Gastroesophageal sphincter (tissue), 4 donors: ENCODE results near the gene BABAM2. TPM values are rescaled to one million over a fixed set of nuclear protein-coding genes. Genes with fewer than 3 reads are reported as not detected.
"Not testable (repeated sequence)": the region's sequence is repeated elsewhere in the genome, so short reads cannot be mapped to it uniquely, and the experiment has no call there.

Experiments
- ATAC-seq: fragments of 150-250 bp; one replicate; pipeline ENCODE4 v1.9.1; 2016; ENCODE audit warnings: mild to moderate bottlenecking, moderate library complexity
- H3K27ac ChIP-seq, 4 donors: fragments of 200-600 bp; sonication (generic) in 3 of 4; 1 replicate in 3 of 4; 2 replicates in 1 of 4; pipeline ENCODE4 v1.5.1; 2016 to 2019
- H3K27me3 ChIP-seq: fragments of 200-600 bp; sonication (generic); one replicate; pipeline ENCODE4 v1.5.1; 2019
- H3K36me3 ChIP-seq, 2 donors: fragments of 200-600 bp; sonication (generic); one replicate each; pipeline ENCODE4 v1.5.1; 2019; ENCODE audit warnings: control low read depth in 1 of 2
- H3K4me1 ChIP-seq, 3 donors: fragments of 200-600 bp; sonication (generic); 1 replicate in 2 of 3; 2 replicates in 1 of 3; pipeline ENCODE4 v1.5.1; 2016 to 2019; ENCODE audit warnings: control low read depth in 2 of 3
- H3K4me3 ChIP-seq, 2 donors: fragments of 200-600 bp; sonication (generic); one replicate each; pipeline ENCODE4 v1.5.1; 2019; ENCODE audit warnings: mild to moderate bottlenecking in 1 of 2, moderate library complexity in 1 of 2
- H3K9me3 ChIP-seq, 3 donors: fragments of 200-600 bp; sonication (generic); one replicate each; pipeline ENCODE4 v1.5.1; 2017 to 2019; ENCODE audit warnings: control low read depth in 2 of 3
- EP300 ChIP-seq: sonication (generic); formaldehyde crosslinking; IDR thresholded peaks from one replicate; pipeline ENCODE4 v1.6.1; 2017; ENCODE audit warnings: antibody characterized with exemption, mild to moderate bottlenecking
- POLR2A ChIP-seq, 2 donors: fragments of 450-650 bp; IDR thresholded peaks; one replicate each; pipeline ENCODE4 v1.6.1; 2017; ENCODE audit warnings: antibody characterized with exemption in 2 of 2, mild to moderate bottlenecking in 2 of 2, moderate library complexity in 1 of 2
- POLR2AphosphoS5 ChIP-seq: sonication (generic); formaldehyde crosslinking; IDR thresholded peaks from one replicate; pipeline ENCODE4 v1.6.1; 2017; ENCODE audit warnings: antibody characterized with exemption
- WGBS, 2 donors: methylation state at CpG; one replicate each; pipeline ENCODE4 v1.1.5; 2018; ENCODE audit warnings: low coverage in 1 of 2; 5-methylcytosine and 5-hydroxymethylcytosine counted together
- total RNA-seq, 4 donors: library from RNA; depleted of rRNA; stranded (reverse); fragments of >200 nt; gene quantifications; one replicate each; pipeline ENCODE4 v1.1.0, GENCODE V29; 2016
- TF ChIP-seq, protein P1 (sequence below), 4 experiments: fragments of 200-600 bp in 2 of 4; fragments of 450-650 bp in 2 of 4; sonication (generic) in 1 of 4; IDR thresholded peaks; one replicate each; pipeline ENCODE4 v1.5.1; 2017 to 2019; ENCODE audit warnings: antibody characterized with exemption in 4 of 4, mild to moderate bottlenecking in 2 of 4, moderate library complexity in 2 of 4

BABAM2 gene
- total RNA-seq, 4 donors from 2014 or later: 28.5 to 43.6 (median 37.4) TPM

DNA sequence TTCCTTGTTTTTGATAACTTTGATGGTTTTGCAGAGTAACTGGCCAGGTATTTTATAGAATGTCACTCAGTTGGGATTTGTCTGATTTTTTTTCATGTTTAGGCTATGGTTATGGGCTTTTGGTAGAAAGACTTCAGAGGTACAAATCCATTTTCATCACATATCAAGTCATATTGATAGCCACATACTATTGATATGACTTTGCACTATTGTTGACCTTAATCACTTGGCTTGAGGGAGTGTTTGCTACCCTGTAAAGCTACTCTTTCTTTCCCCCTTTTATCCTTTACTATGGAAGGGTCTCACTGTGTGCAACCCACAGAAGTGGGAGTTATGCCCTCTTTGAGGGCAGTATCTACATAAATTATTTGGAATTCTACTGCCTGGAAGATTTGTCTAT is 109.8 kb downstream of the BABAM2 start:
- no peak for TF ChIP-seq EP300
- no peak for TF ChIP-seq POLR2A (IDR thresholded peaks at IDR 0.05)
- TF ChIP-seq, protein P1, sequence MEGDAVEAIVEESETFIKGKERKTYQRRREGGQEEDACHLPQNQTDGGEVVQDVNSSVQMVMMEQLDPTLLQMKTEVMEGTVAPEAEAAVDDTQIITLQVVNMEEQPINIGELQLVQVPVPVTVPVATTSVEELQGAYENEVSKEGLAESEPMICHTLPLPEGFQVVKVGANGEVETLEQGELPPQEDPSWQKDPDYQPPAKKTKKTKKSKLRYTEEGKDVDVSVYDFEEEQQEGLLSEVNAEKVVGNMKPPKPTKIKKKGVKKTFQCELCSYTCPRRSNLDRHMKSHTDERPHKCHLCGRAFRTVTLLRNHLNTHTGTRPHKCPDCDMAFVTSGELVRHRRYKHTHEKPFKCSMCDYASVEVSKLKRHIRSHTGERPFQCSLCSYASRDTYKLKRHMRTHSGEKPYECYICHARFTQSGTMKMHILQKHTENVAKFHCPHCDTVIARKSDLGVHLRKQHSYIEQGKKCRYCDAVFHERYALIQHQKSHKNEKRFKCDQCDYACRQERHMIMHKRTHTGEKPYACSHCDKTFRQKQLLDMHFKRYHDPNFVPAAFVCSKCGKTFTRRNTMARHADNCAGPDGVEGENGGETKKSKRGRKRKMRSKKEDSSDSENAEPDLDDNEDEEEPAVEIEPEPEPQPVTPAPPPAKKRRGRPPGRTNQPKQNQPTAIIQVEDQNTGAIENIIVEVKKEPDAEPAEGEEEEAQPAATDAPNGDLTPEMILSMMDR (IDR thresholded peaks at IDR 0.05): no peak
- TF ChIP-seq POLR2AphosphoS5: no peak
- H3K27ac ChIP-seq: no peak overlapping the region
- no peaks in the 10 kb centered on the region for H3K27me3 ChIP-seq
- peaks cover 0 to 6% (median 0%) of the 10 kb centered on the region in 3 donors for H3K4me1 ChIP-seq
- no peaks in the 10 kb centered on the region for H3K9me3 ChIP-seq
- ATAC-seq: no peak
- no peak overlapping the region for H3K4me3 ChIP-seq
- peaks cover 0 to 8% of the 10 kb centered on the region in 2 donors for H3K36me3 ChIP-seq

DNA sequence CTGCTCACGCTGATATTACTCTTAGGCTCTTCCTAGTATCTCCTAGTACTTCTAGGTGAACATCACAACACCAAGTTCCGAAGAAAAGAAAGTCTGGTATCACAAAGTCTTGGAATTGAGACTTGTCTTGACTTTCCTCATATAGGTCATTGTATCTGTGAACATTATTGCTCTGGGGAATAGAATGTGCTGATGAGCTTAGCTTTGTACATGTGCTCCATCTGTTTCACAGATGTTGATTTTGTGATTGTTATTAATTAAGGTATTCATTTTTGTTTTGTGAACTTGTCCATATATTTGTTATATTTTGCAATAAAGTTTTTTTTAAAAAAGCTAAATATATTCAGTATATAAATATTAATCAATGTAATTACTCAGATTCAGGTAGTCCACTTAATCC is 111.7 kb downstream of the BABAM2 start:
- WGBS, 2 donors: 89 to 100% methylated on average over 2 of the region's 2 CpGs
- Histone ChIP-seq H3K9me3 (no peaks in the 10 kb centered on the region), H3K36me3 (no peaks in the 10 kb centered on the region), H3K4me1 (peaks cover 0 to 6% (median 0%) of the 10 kb centered on the region in 3 donors), H3K4me3 (no peak overlapping the region), H3K27me3 (no peaks in the 10 kb centered on the region), H3K27ac (no peak overlapping the region)
- no peak for TF ChIP-seq EP300
- no peak for TF ChIP-seq POLR2AphosphoS5
- no peak for TF ChIP-seq POLR2A (IDR thresholded peaks at IDR 0.05)
- TF ChIP-seq, protein P1 (IDR thresholded peaks at IDR 0.05): no peak
- no peak for ATAC-seq

DNA sequence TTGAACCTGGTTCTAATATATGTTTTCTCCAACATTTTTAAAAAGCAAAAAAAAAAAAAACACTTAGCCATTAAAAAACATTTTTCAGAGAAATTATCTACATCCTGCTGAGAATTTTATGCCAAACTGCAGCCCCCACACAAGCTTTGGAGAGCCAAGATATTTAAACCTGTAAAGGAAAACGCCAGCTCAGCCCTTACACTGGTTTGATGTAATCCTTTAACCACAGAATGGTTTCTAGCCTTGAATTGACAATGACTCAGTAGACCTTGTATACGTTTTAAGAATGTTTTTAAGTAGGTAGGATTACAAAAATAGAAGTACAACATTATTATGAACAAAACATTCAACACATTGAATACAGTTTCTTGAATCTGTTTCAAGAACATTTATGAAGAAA is 113.6 kb downstream of the BABAM2 start:
- Histone ChIP-seq H3K27me3 (no peaks in the 10 kb centered on the region), H3K4me3 (no peak overlapping the region), H3K9me3 (no peaks in the 10 kb centered on the region), H3K36me3 (no peaks in the 10 kb centered on the region), H3K27ac (no peak overlapping the region), H3K4me1 (peaks cover 0 to 6% (median 0%) of the 10 kb centered on the region in 3 donors)
- TF ChIP-seq POLR2A (IDR thresholded peaks at IDR 0.05) (no peak), POLR2AphosphoS5 (no peak), EP300 (no peak)
- TF ChIP-seq, protein P1 (IDR thresholded peaks at IDR 0.05): no peak
- no peak for ATAC-seq
- WGBS, 2 donors: 39 to 46% methylated on average over 2 of the region's 2 CpGs

DNA sequence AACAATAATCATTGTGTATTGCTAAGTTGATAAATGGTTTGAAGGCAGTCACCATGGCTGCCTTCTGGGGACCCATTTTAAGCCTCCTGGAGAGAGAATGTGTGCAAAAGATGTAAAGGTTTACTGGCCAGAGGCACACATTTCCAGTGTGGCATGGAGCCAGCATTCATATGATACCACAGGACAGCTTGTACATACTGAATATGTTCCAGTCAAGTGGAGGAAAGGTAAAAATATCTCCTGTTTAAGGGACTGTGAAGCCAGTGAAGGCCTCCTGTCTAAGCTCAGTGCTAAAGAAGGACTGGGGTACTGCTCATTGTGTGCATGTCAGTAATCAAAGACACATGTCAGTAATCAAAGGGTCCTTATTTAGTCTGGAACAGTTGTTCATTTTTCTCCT is 119.2 kb downstream of the BABAM2 start:
- Histone ChIP-seq H3K27ac (no peak overlapping the region), H3K4me1 (peaks cover 0 to 5% (median 0%) of the 10 kb centered on the region in 3 donors), H3K9me3 (no peaks in the 10 kb centered on the region), H3K36me3 (no peaks in the 10 kb centered on the region), H3K4me3 (no peak overlapping the region), H3K27me3 (no peaks in the 10 kb centered on the region)
- ATAC-seq: no peak
- TF ChIP-seq EP300 (no peak), POLR2AphosphoS5 (no peak), POLR2A (IDR thresholded peaks at IDR 0.05) (no peak)
- TF ChIP-seq, protein P1 (IDR thresholded peaks at IDR 0.05): no peak

DNA sequence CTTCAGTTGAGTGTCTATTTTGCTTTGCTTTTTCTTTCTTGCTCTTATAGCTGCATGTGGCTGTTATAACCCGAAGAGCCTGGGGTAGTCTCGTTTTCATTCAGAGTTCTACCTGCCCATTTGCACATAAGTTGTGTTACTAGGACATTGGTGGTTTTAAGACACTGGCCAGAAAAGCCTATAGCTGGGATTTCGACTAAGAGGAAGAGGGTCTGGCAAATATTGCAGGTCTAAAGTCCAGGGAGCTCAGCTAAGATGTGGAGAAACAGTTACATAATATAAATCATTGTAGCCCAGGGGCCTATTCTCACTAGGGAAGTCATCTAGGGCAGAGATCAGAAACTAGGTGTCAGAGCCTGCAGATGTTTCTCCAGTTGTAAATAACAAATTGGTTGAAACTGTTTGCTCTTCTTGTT is 120.8 kb downstream of the BABAM2 start:
- Histone ChIP-seq H3K4me3 (no peak overlapping the region), H3K9me3 (no peaks in the 10 kb centered on the region), H3K36me3 (no peaks in the 10 kb centered on the region), H3K27me3 (no peaks in the 10 kb centered on the region), H3K4me1 (peaks cover 0 to 5% (median 0%) of the 10 kb centered on the region in 3 donors), H3K27ac (no peak overlapping the region)
- 83 to 100% methylated on average over 2 to 3 of the region's 3 CpGs for WGBS, 2 donors
- TF ChIP-seq, protein P1 (IDR thresholded peaks at IDR 0.05): no peak
- TF ChIP-seq POLR2A (IDR thresholded peaks at IDR 0.05) (no peak), EP300 (no peak), POLR2AphosphoS5 (no peak)
- ATAC-seq: no peak

DNA sequence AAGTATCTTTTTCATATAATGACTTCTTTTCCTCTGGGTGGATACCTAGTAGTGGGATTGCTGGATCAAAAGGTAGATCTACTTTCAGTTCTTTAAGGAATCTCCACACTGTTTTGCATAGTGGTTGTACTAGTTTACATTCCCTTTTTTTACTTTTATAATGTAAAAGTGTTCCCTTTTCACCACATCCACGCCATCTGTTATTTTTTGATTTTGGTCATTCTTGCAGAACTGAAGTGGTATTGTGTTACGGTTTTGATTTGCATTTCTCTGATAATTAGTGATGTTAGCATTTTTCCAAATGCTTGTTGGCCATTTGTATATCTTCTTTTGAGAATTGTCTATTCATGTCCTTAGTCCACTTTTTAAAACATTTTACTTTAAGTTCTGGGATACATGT is 127.9 kb downstream of the BABAM2 start:
- not testable (repeated sequence) for ATAC-seq, H3K9me3 ChIP-seq, H3K36me3 ChIP-seq, H3K4me3 ChIP-seq, H3K27ac ChIP-seq, H3K27me3 ChIP-seq, H3K4me1 ChIP-seq
- 94 to 100% methylated on average over 2 of the region's 2 CpGs for WGBS, 2 donors

DNA sequence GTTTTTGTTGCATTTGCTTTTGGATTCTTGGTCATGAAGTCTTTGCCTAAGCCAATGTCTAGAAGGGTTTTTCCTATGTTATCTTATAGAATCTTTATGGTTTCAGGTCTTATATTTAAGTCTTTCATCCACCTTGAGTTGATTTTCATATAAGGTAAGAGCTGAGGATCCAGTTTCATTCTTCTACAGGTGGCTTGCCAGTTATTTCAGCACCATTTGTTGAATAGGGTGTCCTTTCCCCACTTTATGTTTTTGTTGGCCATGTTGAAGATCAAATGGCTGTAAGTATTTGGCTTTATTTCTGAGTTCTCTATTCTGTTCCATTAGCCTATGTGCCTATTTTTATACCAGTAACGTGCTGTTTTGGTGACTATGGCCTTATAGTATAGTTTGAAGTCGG is 129.0 kb downstream of the BABAM2 start:
- not testable (repeated sequence) for H3K4me1 ChIP-seq, H3K4me3 ChIP-seq, H3K9me3 ChIP-seq, H3K27ac ChIP-seq, H3K27me3 ChIP-seq, ATAC-seq, H3K36me3 ChIP-seq
- WGBS, 2 donors: 94 to 100% methylated on average over 2 of the region's 2 CpGs
